Neutrophil (primary cell): Measurements from ENCODE around the gene MARS1.
"Not testable (repeated sequence)": the region's sequence is repeated elsewhere in the genome, so short reads cannot be mapped to it uniquely, and the experiment has no call there.

Experiments used
- H3K27ac ChIP-seq: fragments of 200-600 bp; sonication (generic); 2 replicates; pipeline ENCODE4 v1.5.1; 2016; ENCODE audit warnings: mild to moderate bottlenecking, moderate library complexity
- H3K27me3 ChIP-seq: fragments of 200-600 bp; sonication (generic); 2 replicates; pipeline ENCODE4 v1.6.0; 2016; ENCODE audit warnings: mild to moderate bottlenecking
- H3K36me3 ChIP-seq: fragments of 200-600 bp; sonication (generic); 2 replicates; pipeline ENCODE4 v1.5.1; 2017
- H3K4me1 ChIP-seq, 2 experiments: fragments of 200-600 bp in 1 of 2; sonication (generic) in 1 of 2; 1 replicate in 1 of 2; 2 replicates in 1 of 2; pipeline versions ENCODE4 v1.5.1 to v1.6.1; 2013 to 2016; ENCODE audit warnings: low read depth in 1 of 2, low read length in 1 of 2, mild to moderate bottlenecking in 1 of 2, moderate library complexity in 1 of 2; ENCODE audit not compliant: control insufficient read depth in 1 of 2, insufficient read depth in 1 of 2
- H3K4me3 ChIP-seq, 2 experiments: fragments of 200-600 bp in 1 of 2; sonication (generic) in 1 of 2; 1 replicate in 1 of 2; 2 replicates in 1 of 2; pipeline ENCODE4 v1.5.1; 2013 to 2016; ENCODE audit warnings: low read depth in 1 of 2, low read length in 1 of 2, mild to moderate bottlenecking in 1 of 2, moderate library complexity in 1 of 2
- H3K9me3 ChIP-seq: fragments of 200-600 bp; sonication (generic); 2 replicates; pipeline ENCODE4 v1.5.1; 2016
- CTCF ChIP-seq: fragments of 200-600 bp; sonication (generic); IDR thresholded peaks from 2 replicates; pipeline ENCODE4 v1.5.1; 2016; ENCODE audit warnings: antibody characterized with exemption

The MARS1 gene

GRCh38 chr12:57511161-57511560, 23.3 kb downstream of the MARS1 start:
- no peak for TF ChIP-seq CTCF
- H3K27me3 ChIP-seq: no peaks in the 10 kb centered on the region
- no peak overlapping the region for H3K27ac ChIP-seq
- no peak overlapping the region for H3K4me3 ChIP-seq
- no peaks in the 10 kb centered on the region for H3K9me3 ChIP-seq
- H3K36me3 ChIP-seq: peaks cover 85% of the 10 kb centered on the region
- H3K4me1 ChIP-seq: no peaks in the 10 kb centered on the region

GRCh38 chr12:57511588-57512325, 23.9 kb downstream of the MARS1 start:
- no peaks in the 10 kb centered on the region for H3K9me3 ChIP-seq
- no peak overlapping the region for H3K27ac ChIP-seq
- no peak overlapping the region for H3K4me3 ChIP-seq
- TF ChIP-seq CTCF: no peak
- H3K27me3 ChIP-seq: no peaks in the 10 kb centered on the region
- H3K36me3 ChIP-seq: peaks cover 86% of the 10 kb centered on the region
- H3K4me1 ChIP-seq: no peaks in the 10 kb centered on the region

GRCh38 chr12:57512665-57513064, 24.8 kb downstream of the MARS1 start:
- no peak overlapping the region for H3K27ac ChIP-seq
- H3K9me3 ChIP-seq: no peaks in the 10 kb centered on the region
- peaks cover 94% of the 10 kb centered on the region for H3K36me3 ChIP-seq
- H3K4me3 ChIP-seq: no peak overlapping the region
- no peak for TF ChIP-seq CTCF
- no peaks in the 10 kb centered on the region for H3K4me1 ChIP-seq
- no peaks in the 10 kb centered on the region for H3K27me3 ChIP-seq

GRCh38 chr12:57513266-57513665, 25.4 kb downstream of the MARS1 start:
- no peak for TF ChIP-seq CTCF
- H3K9me3 ChIP-seq: no peaks in the 10 kb centered on the region
- no peaks in the 10 kb centered on the region for H3K27me3 ChIP-seq
- H3K27ac ChIP-seq: no peak overlapping the region
- H3K4me1 ChIP-seq: peaks cover 2 to 3% of the 10 kb centered on the region in 2 experiments
- no peak overlapping the region for H3K4me3 ChIP-seq
- peaks cover 96% of the 10 kb centered on the region for H3K36me3 ChIP-seq

GRCh38 chr12:57513677-57514076, 25.8 kb downstream of the MARS1 start:
- not testable (repeated sequence) for H3K9me3 ChIP-seq, H3K4me1 ChIP-seq, H3K4me3 ChIP-seq, H3K27me3 ChIP-seq, H3K27ac ChIP-seq
- peaks cover 99% of the 10 kb centered on the region for H3K36me3 ChIP-seq

- peaks cover 94% of the 10 kb centered on the region for H3K36me3 ChIP-seq
These were observed 26.4 kb downstream of the MARS1 start for GRCh38 chr12:57514246-57514645.

More at GRCh38 chr12:57514246-57514645, 26.4 kb downstream of the MARS1 start:
- Histone ChIP-seq H3K27ac (peak overlapping the region; percentile 100), H3K4me1 (peaks cover 12% of the 10 kb centered on the region in 2 experiments)
- H3K27me3 ChIP-seq, H3K9me3 ChIP-seq, H3K4me3 ChIP-seq: not testable (repeated sequence)
